Chondrocyte (in vitro differentiated cells): ENCODE data around the gene UTS2B. TPM values are rescaled to one million over a fixed set of nuclear protein-coding genes. Genes with fewer than 3 reads are reported as not detected.

Experiments
- DNase-seq: peaks from one replicate; pipeline ENCODE4 v3.0.0; 2021; ENCODE audit warnings: mixed read lengths, low spot score
- H3K27ac Mint-ChIP-seq: one replicate; pipeline ENCODE4 v1.8.0; 2021; ENCODE audit warnings: mild to moderate bottlenecking, moderate library complexity, mixed read lengths; ENCODE audit not compliant: unreplicated experiment
- H3K27me3 Mint-ChIP-seq: 2 replicates; pipeline ENCODE4 v1.8.0; 2021; ENCODE audit warnings: low read depth, mixed read lengths
- H3K36me3 Mint-ChIP-seq: 2 replicates; pipeline ENCODE4 v1.8.0; 2021; ENCODE audit warnings: low read depth, mixed read lengths
- H3K4me1 Mint-ChIP-seq: 2 replicates; pipeline ENCODE4 v1.8.0; 2021; ENCODE audit warnings: low read depth, mild to moderate bottlenecking, mixed read lengths
- H3K4me3 Mint-ChIP-seq: one replicate; pipeline ENCODE4 v1.8.0; 2021; ENCODE audit warnings: mild to moderate bottlenecking, moderate library complexity, mixed read lengths; ENCODE audit not compliant: unreplicated experiment
- H3K9me3 Mint-ChIP-seq: 2 replicates; pipeline ENCODE4 v1.8.0; 2021; ENCODE audit warnings: low read depth, mixed read lengths
- CTCF ChIP-seq: fragments of 200-600 bp; sonication (generic); IDR thresholded peaks from 2 replicates; pipeline ENCODE4 v1.5.0; 2021; ENCODE audit warnings: antibody characterized with exemption, mild to moderate bottlenecking, moderate library complexity
- total RNA-seq: library from RNA; stranded (reverse); gene quantifications from 3 replicates; pipeline ENCODE4 v1.2.1, GENCODE V29; 2021

Gene UTS2B
- total RNA-seq, 1 donor from 2014 or later: 0.17 TPM

GRCh38 chr3:191373327-191373726, 43.0 kb upstream of the UTS2B start:
- no peaks in the 10 kb centered on the region for H3K27me3 Mint-ChIP-seq
- H3K9me3 Mint-ChIP-seq: no peaks in the 10 kb centered on the region
- H3K27ac Mint-ChIP-seq: no peak overlapping the region
- no peak overlapping the region for H3K4me3 Mint-ChIP-seq
- H3K36me3 Mint-ChIP-seq: peaks cover 13% of the 10 kb centered on the region
- peaks cover 46% of the 10 kb centered on the region for H3K4me1 Mint-ChIP-seq
- TF ChIP-seq CTCF: no peak
- DNase-seq: no peak

- Mint-ChIP-seq H3K4me1 (peaks cover 37% of the 10 kb centered on the region), H3K9me3 (no peaks in the 10 kb centered on the region), H3K27me3 (no peaks in the 10 kb centered on the region), H3K36me3 (peaks cover 13% of the 10 kb centered on the region), H3K4me3 (no peak overlapping the region), H3K27ac (peak overlapping the region; percentile 54)
- TF ChIP-seq CTCF: no peak
- DNase-seq: no peak
Measured at GRCh38 chr3:191372122-191372521, 41.8 kb upstream of the UTS2B start.

DNA sequence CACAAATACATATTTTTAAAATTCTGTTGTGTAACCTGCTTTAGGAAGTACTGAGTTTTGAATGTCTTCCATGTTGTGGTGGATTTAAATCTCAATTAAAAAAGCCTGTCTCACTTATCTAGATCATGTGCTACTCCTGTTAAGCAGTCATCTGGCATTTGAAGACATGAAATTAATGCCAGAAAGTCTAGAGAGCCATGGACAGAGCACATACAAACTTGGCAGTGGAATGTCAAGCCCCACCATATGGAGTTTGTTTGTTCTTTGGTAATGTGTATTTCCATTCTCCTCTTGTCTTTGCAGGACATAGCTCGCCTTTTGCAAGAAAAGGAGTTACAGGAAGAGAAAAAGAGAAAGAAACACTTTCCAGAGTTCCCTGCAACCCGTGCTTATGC, 39.3 kb upstream of the UTS2B start:
- no peak for DNase-seq
- peaks cover 30% of the 10 kb centered on the region for H3K4me1 Mint-ChIP-seq
- H3K27ac Mint-ChIP-seq: no peak overlapping the region
- H3K36me3 Mint-ChIP-seq: peaks cover 10% of the 10 kb centered on the region
- no peaks in the 10 kb centered on the region for H3K27me3 Mint-ChIP-seq
- TF ChIP-seq CTCF: no peak
- no peaks in the 10 kb centered on the region for H3K9me3 Mint-ChIP-seq
- H3K4me3 Mint-ChIP-seq: no peak overlapping the region

DNA sequence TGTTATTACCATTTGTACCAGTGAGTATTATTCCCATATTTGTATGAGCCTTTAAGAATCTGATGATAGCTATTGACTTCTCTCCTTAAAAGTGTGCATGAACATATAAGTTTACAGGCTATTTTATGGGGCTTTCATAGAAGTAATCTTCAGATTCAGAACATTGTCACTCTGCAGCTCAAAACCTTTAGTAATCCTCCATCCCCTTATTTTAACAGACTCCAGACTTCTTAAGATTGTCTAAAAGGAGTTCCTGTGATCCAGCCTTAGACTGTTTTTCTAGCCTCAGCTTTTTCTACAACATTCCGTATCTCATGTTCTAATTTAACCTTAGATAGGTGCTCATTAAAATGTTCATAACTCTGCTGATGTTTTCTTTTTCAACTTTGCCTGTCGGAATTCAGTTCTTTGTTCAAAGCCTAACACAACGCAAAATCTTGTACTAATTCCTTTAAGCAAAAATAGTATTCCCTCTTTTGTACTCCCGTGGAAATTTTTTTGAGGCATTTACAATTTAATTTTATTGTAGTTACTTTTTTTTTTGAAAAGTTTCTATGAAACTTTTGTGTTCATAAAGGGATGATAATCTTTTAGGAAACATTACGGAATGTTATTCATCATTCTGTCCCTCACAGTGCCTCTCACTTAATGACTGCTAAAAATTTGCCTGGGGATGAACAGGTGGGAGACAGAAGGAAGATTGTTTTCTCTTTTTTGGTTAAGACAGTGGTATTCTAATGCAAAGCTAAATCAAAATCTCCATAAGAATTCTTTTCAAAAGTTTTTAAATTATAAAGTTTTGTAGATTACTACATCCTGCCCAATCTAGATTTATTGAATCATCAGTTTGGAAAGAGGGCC, 38.7 kb upstream of the UTS2B start:
- Mint-ChIP-seq H3K27me3 (no peaks in the 10 kb centered on the region), H3K36me3 (peaks cover 10% of the 10 kb centered on the region), H3K27ac (no peak overlapping the region), H3K4me1 (peaks cover 35% of the 10 kb centered on the region), H3K9me3 (no peaks in the 10 kb centered on the region), H3K4me3 (no peak overlapping the region)
- no peak for DNase-seq
- TF ChIP-seq CTCF: no peak

DNA sequence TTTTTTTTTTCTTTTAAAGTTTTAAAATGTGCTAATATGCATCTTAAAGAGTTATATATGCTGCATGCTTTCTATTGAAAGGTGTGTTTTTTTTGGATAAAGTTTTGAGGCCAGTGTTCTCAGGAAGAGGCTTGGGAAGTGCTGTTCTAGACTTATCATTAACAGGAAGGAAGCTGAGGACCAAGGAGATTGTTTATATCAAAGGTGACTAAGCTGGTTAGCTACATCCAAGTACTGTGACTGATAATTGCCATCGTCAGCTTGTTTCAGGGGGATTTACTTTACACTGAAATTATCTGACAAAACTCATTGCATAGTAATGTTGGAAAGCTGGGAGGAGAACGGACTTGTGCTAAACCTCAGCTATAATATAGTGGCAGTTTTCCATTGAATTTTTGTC, 36.3 kb upstream of the UTS2B start:
- no peaks in the 10 kb centered on the region for H3K27me3 Mint-ChIP-seq
- H3K36me3 Mint-ChIP-seq: peaks cover 22% of the 10 kb centered on the region
- no peak for TF ChIP-seq CTCF
- no peak overlapping the region for H3K4me3 Mint-ChIP-seq
- peaks cover 27% of the 10 kb centered on the region for H3K4me1 Mint-ChIP-seq
- H3K9me3 Mint-ChIP-seq: no peaks in the 10 kb centered on the region
- no peak for DNase-seq
- H3K27ac Mint-ChIP-seq: no peak overlapping the region
